Activated gamma-delta T cell treated with anti-CD3 and anti-CD28 coated beads, Interleukin-2, amount 50 U/mL, for 16 hours (primary cell): ENCODE measurements around the gene TMEM255A.

ENCODE experiments used
- DNase-seq: peaks from one replicate; pipeline ENCODE4 v3.0.0-alpha.2; 2020; ENCODE audit warnings: low read depth

TMEM255A gene

GRCh38 chrX:120308558-120308957, 2.7 kb downstream of the TMEM255A start:
- no peak for DNase-seq

- no peak for DNase-seq
These were observed 4.6 kb downstream of the TMEM255A start for GRCh38 chrX:120306630-120307029.

GRCh38 chrX:120305531-120306141, 5.6 kb downstream of the TMEM255A start:
- DNase-seq = no peak

GRCh38 chrX:120304256-120304655, 7.0 kb downstream of the TMEM255A start:
- DNase-seq = no peak

- peak; percentile 19 for DNase-seq
These were observed 8.8 kb downstream of the TMEM255A start for GRCh38 chrX:120302434-120302833.

- no peak for DNase-seq
These were observed 9.3 kb downstream of the TMEM255A start for GRCh38 chrX:120301960-120302359.

GRCh38 chrX:120301497-120301896, 9.8 kb downstream of the TMEM255A start:
- DNase-seq = no peak

GRCh38 chrX:120299928-120300327, 11.3 kb downstream of the TMEM255A start:
- no peak for DNase-seq

GRCh38 chrX:120297923-120298322, 13.3 kb downstream of the TMEM255A start:
- DNase-seq = no peak

- no peak for DNase-seq
These were observed 16.6 kb downstream of the TMEM255A start for GRCh38 chrX:120294651-120295050.

GRCh38 chrX:120293015-120293414, 18.2 kb downstream of the TMEM255A start:
- DNase-seq = no peak

GRCh38 chrX:120291211-120291610, 20.1 kb downstream of the TMEM255A start:
- no peak for DNase-seq

- no peak for DNase-seq
These were observed 21.2 kb downstream of the TMEM255A start for GRCh38 chrX:120290107-120290506.

- no peak for DNase-seq
These were observed 23.6 kb downstream of the TMEM255A start for GRCh38 chrX:120287513-120288112.

GRCh38 chrX:120286733-120287512, 24.3 kb downstream of the TMEM255A start:
- no peak for DNase-seq

- DNase-seq = no peak
These were observed 28.6 kb downstream of the TMEM255A start for GRCh38 chrX:120282697-120283096.

GRCh38 chrX:120281761-120282160, 29.5 kb downstream of the TMEM255A start:
- no peak for DNase-seq

- DNase-seq = no peak
These were observed 30.1 kb downstream of the TMEM255A start for GRCh38 chrX:120281021-120281624.

- no peak for DNase-seq
These were observed 36.3 kb downstream of the TMEM255A start for GRCh38 chrX:120274958-120275357.

- no peak for DNase-seq
These were observed 37.1 kb downstream of the TMEM255A start for GRCh38 chrX:120274145-120274544.

GRCh38 chrX:120271218-120271617, 40.0 kb downstream of the TMEM255A start:
- DNase-seq = no peak

GRCh38 chrX:120270567-120270966, 40.7 kb downstream of the TMEM255A start:
- no peak for DNase-seq
